ENCODE data around the gene QPRT. TPM values are rescaled to one million over a fixed set of nuclear protein-coding genes. Genes with fewer than 3 reads are reported as not detected.
"Not testable (repeated sequence)": the region's sequence is repeated elsewhere in the genome, so short reads cannot be mapped to it uniquely, and the experiment has no call there.

The QPRT gene
- total and polyA plus RNA-seq, 2 of the 13 experiments (the other 11 are each of a cell fraction or from before 2014, with no cell fraction given) = 130 to 218 TPM

- no peak for TF ChIP-seq ZNF691 (CRISPR knock-in tag; IDR thresholded peaks at IDR 0.05; ENCODE audit: borderline replicate concordance, low read depth)
- TF ChIP-seq ATAD3A (CRISPR knock-in tag; IDR thresholded peaks at IDR 0.05) = no peak
These were observed 25.5 kb upstream of the QPRT start (continued) for GRCh38 chr16:29653471-29653870.

- TF ChIP-seq ZNF501 (CRISPR knock-in tag; IDR thresholded peaks at IDR 0.05) = 0 out of 2 replicates have a peak, but pooled peaks have one; percentile 15
- POLR2A ChIA-PET = interaction anchor here (2.3 to 6.6 kb wide), 2 partner anchors 8 to 26 kb away, joined by 9 to 31 read pairs; partner anchors contain the start of gene QPRT
- BruUV-seq (replicated peaks); H4K20me1 ChIP-seq (ENCODE audit: insufficient read depth, low read length); H3K36me3 ChIP-seq (replicated peaks in 1 of 2; ENCODE audit: control insufficient read depth in 1 of 2, insufficient read depth in 2 of 2, low read length in 2 of 2); CTCF ChIA-PET (ENCODE audit: low intra/inter-chr PET ratio, low total read pairs); in situ Hi-C loops (cut with HindIII; ENCODE audit: extremely low pct_ligation_motif_present, low pct_unique_long_range_greater_than_20kb); DNase-seq (ENCODE audit: low spot score); H3K27ac ChIP-seq (ENCODE audit: extremely low read length, insufficient read depth, low read length); H3K27me3 ChIP-seq (ENCODE audit: control insufficient read depth in 1 of 2, insufficient read depth in 2 of 2, low read length in 2 of 2); H2AFZ ChIP-seq (ENCODE audit: low read length); H3K9me3 ChIP-seq (ENCODE audit: low read length); intact Hi-C loops (cut with micrococcal nuclease; ENCODE audit: unreplicated experiment); FAIRE-seq; ATAC-seq; H3K9ac ChIP-seq (ENCODE audit: insufficient read depth, low read depth, low read length); H3K79me2 ChIP-seq (ENCODE audit: insufficient read depth, low read length); H3K4me3 ChIP-seq (replicated peaks in 1 of 3; ENCODE audit: insufficient read depth in 1 of 3, low read depth in 2 of 3, low read length in 3 of 3): not testable (repeated sequence)
- Histone ChIP-seq H3K4me2 (ENCODE audit: low read depth, low read length) (0 out of 2 replicates have a peak overlapping the region, but pooled peaks have one; percentile 53), H3K4me1 (ENCODE audit: insufficient read depth, low read length) (peaks cover 52% of the 10 kb centered on the region)
- WGBS (ENCODE audit: low lambda C conversion rate) = 68% methylated on average over 7 of the region's 7 CpGs
These were observed 25.1 kb upstream of the QPRT start for GRCh38 chr16:29653890-29654289.

GRCh38 chr16:29656688-29657523 is 22.1 kb upstream of the QPRT start:
- Histone ChIP-seq H4K20me1 (ENCODE audit: insufficient read depth, low read length) (no peaks in the 10 kb centered on the region), H3K9me3 (ENCODE audit: low read length) (no peaks in the 10 kb centered on the region), H3K4me3 (replicated peaks in 1 of 3; ENCODE audit: insufficient read depth in 1 of 3, low read depth in 2 of 3, low read length in 3 of 3) (peak overlapping the region in 1 of 3 experiments; percentile 26; a peak in 1 of 6 replicates), H3K4me2 (ENCODE audit: low read depth, low read length) (peak overlapping the region; percentile 43; the same call in 1 of the 2 replicates), H3K9ac (ENCODE audit: insufficient read depth, low read depth, low read length) (no peak overlapping the region), H3K27me3 (ENCODE audit: control insufficient read depth in 1 of 2, insufficient read depth in 2 of 2, low read length in 2 of 2) (no peaks in the 10 kb centered on the region), H3K27ac (ENCODE audit: extremely low read length, insufficient read depth, low read length) (no peak overlapping the region), H3K36me3 (replicated peaks in 1 of 2; ENCODE audit: control insufficient read depth in 1 of 2, insufficient read depth in 2 of 2, low read length in 2 of 2) (no peaks in the 10 kb centered on the region), H3K4me1 (ENCODE audit: insufficient read depth, low read length) (peaks cover 49% of the 10 kb centered on the region), H3K79me2 (ENCODE audit: insufficient read depth, low read length) (no peaks in the 10 kb centered on the region), H2AFZ (ENCODE audit: low read length) (no peak overlapping the region)
- ChIA-PET POLR2A (interaction anchor here (6.6 kb wide), 1 partner anchor 23 kb away, joined by 31 read pairs; the partner anchor contains the start of gene QPRT), CTCF (ENCODE audit: low intra/inter-chr PET ratio, low total read pairs) (no interaction called here)
- WGBS (ENCODE audit: low lambda C conversion rate) = 24% methylated on average over 11 of the region's 11 CpGs
- in situ Hi-C loops (cut with HindIII; ENCODE audit: extremely low pct_ligation_motif_present, low pct_unique_long_range_greater_than_20kb) = no loop called here
- DNase-seq (ENCODE audit: low spot score) = peak; percentile 60
- peak; percentile 76 for ATAC-seq
- intact Hi-C loops (cut with micrococcal nuclease; ENCODE audit: unreplicated experiment) = no loop called here
- FAIRE-seq = peak; percentile 30
- BruUV-seq (replicated peaks) = no TSS peak
- TF ChIP-seq ZNF460 (CRISPR knock-in tag; IDR thresholded peaks at IDR 0.05; ENCODE audit: borderline replicate concordance) = no peak
- TF ChIP-seq ZNF350 (CRISPR knock-in tag; IDR thresholded peaks at IDR 0.05; ENCODE audit: borderline replicate concordance, low read depth) = no peak
- peak; percentile 30; the same call in 1 of the 2 replicates for TF ChIP-seq CTCF (CRISPR knock-in tag; IDR thresholded peaks at IDR 0.05)
- TF ChIP-seq ZSCAN25 (CRISPR knock-in tag; IDR thresholded peaks at IDR 0.05) = peak; percentile 24; the same call in 1 of the 2 replicates
- TF ChIP-seq RARA (CRISPR knock-in tag; IDR thresholded peaks at IDR 0.05) = 0 out of 2 replicates have a peak, but pooled peaks have one; percentile 35
